HepG2 (cell line): ENCODE data around the gene PEMT.

Experiments used
- ATF3 ChIP-seq: sonication (generic); formaldehyde crosslinking; IDR thresholded peaks from 2 replicates; pipeline ENCODE4 v1.4.0; 2020; ENCODE audit warnings: missing genetic modification reagents
- CHD4 ChIP-seq: fragments of 200-600 bp; sonication (generic); IDR thresholded peaks from 2 replicates; pipeline ENCODE4 v1.7.0; 2017; ENCODE audit warnings: mild to moderate bottlenecking, low read length, borderline replicate concordance
- EP300 ChIP-seq, 3 experiments: sonication (generic) in 1 of 3; formaldehyde crosslinking in 1 of 3; IDR thresholded peaks; 2 replicates each; pipeline versions ENCODE4 v1.5.1 to v1.6.1; 2011 to 2020; ENCODE audit warnings: low read depth in 2 of 3, low read length in 2 of 3, borderline replicate concordance in 1 of 3, improper control_type of control experiment in 1 of 3, mild to moderate bottlenecking in 1 of 3, missing genetic modification reagents in 1 of 3, moderate library complexity in 1 of 3
- FOXJ3 ChIP-seq: sonication (generic); formaldehyde crosslinking; IDR thresholded peaks from 2 replicates; pipeline ENCODE4 v1.4.0; 2020; ENCODE audit warnings: missing genetic modification reagents, mild to moderate bottlenecking, borderline replicate concordance
- KAT2B ChIP-seq: fragments of 150-350 bp; IDR thresholded peaks from 2 replicates; pipeline ENCODE4 v1.6.1; 2014; ENCODE audit warnings: low read depth, low read length, borderline replicate concordance
- MAZ ChIP-seq, 2 experiments: sonication (generic) in 1 of 2; formaldehyde crosslinking in 1 of 2; IDR thresholded peaks; 2 replicates each; pipeline versions ENCODE4 v1.5.0 to v1.6.1; 2012 to 2020; ENCODE audit warnings: low read depth in 2 of 2, mild to moderate bottlenecking in 2 of 2, borderline replicate concordance in 1 of 2, improper control_type of control experiment in 1 of 2, low read length in 1 of 2, missing genetic modification reagents in 1 of 2, moderate library complexity in 1 of 2
- YEATS2 ChIP-seq: sonication (generic); formaldehyde crosslinking; IDR thresholded peaks from 2 replicates; pipeline ENCODE4 v1.4.0; 2020; ENCODE audit warnings: missing genetic modification reagents, borderline replicate concordance
- ZNF274 ChIP-seq: sonication (generic); formaldehyde crosslinking; IDR thresholded peaks from 2 replicates; pipeline ENCODE4 v1.5.1; 2020; ENCODE audit warnings: mild to moderate bottlenecking, missing genetic modification reagents
- ZNF382 ChIP-seq: sonication (generic); formaldehyde crosslinking; IDR thresholded peaks from 2 replicates; pipeline ENCODE4 v1.5.0; 2020; ENCODE audit warnings: missing genetic modification reagents, mild to moderate bottlenecking, borderline replicate concordance
- TF ChIP-seq, protein P1 (sequence below): sonication (generic); formaldehyde crosslinking; IDR thresholded peaks from 2 replicates; pipeline ENCODE4 v1.5.0; 2020; ENCODE audit warnings: mild to moderate bottlenecking, missing genetic modification reagents, moderate library complexity
- TF ChIP-seq, protein P2 (sequence below): sonication (generic); formaldehyde crosslinking; IDR thresholded peaks from 2 replicates; pipeline ENCODE4 v1.8.1; 2023; ENCODE audit warnings: mild to moderate bottlenecking, moderate library complexity, missing genetic modification reagents

DNA sequence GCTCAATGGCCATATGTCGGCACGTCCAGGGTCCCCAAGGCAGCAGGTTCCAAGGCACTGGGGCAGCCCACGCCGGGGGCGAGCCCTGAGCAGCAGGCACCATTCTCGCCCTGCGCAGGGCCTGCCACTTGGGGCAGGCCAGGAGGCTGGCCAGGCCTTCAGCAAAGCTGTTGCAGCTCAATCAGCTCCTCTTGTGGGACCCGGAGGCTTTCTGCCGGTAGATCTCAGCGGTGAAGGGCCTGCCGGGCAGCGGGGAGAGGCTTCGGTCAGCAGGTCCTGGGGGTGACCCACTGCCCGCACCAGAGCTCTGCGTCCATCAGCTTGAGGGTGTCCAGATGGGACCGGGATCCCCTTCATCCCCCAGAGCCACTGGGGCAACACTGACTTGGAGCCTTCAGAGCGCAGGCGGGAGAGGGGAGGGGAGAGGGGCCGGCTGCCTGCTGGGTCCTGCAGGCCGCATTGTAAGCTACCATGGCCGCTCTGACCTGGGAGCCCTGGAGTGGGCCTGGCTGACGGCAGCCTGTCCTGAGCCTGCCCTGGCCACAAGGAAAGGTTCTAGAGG, 85.8 kb downstream of the PEMT start:
- TF ChIP-seq FOXJ3 (CRISPR knock-in tag) = no peak
- TF ChIP-seq EP300 (IDR thresholded peaks at IDR 0.05; ENCODE audit: low read depth in 2 of 2, low read length in 2 of 2) = no peak
- no peak for TF ChIP-seq EP300 (CRISPR knock-in tag; IDR thresholded peaks at IDR 0.05; ENCODE audit: borderline replicate concordance)
- no peak for TF ChIP-seq MAZ (IDR thresholded peaks at IDR 0.05; ENCODE audit: borderline replicate concordance, low read depth, low read length)
- no peak for TF ChIP-seq MAZ (CRISPR knock-in tag; IDR thresholded peaks at IDR 0.05; ENCODE audit: low read depth)
- TF ChIP-seq ATF3 (CRISPR knock-in tag) = no peak
- TF ChIP-seq, protein P1, sequence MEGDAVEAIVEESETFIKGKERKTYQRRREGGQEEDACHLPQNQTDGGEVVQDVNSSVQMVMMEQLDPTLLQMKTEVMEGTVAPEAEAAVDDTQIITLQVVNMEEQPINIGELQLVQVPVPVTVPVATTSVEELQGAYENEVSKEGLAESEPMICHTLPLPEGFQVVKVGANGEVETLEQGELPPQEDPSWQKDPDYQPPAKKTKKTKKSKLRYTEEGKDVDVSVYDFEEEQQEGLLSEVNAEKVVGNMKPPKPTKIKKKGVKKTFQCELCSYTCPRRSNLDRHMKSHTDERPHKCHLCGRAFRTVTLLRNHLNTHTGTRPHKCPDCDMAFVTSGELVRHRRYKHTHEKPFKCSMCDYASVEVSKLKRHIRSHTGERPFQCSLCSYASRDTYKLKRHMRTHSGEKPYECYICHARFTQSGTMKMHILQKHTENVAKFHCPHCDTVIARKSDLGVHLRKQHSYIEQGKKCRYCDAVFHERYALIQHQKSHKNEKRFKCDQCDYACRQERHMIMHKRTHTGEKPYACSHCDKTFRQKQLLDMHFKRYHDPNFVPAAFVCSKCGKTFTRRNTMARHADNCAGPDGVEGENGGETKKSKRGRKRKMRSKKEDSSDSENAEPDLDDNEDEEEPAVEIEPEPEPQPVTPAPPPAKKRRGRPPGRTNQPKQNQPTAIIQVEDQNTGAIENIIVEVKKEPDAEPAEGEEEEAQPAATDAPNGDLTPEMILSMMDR = no peak
- TF ChIP-seq YEATS2 (CRISPR knock-in tag) = no peak
- TF ChIP-seq KAT2B = no peak
- no peak for TF ChIP-seq CHD4
- TF ChIP-seq ZNF382 = no peak
- TF ChIP-seq, protein P2, sequence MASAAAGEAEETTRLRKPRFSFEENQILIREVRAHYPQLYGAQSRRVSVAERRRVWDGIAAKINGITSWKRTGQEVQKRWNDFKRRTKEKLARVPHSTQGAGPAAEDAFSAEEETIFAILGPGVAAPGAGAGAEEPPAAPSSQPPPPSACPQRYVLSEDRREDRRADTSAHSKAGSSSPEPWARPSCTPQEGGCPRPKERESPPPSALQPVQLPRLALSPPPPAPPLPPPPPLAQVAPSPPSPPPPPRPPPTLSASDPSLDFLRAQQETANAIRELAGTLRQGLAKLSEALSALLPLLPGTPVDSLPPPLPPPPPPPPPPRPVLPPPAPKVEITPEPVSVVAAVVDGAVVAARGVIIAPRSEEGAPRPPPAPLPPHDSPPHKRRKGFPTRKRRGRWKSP (CRISPR knock-in tag) = no peak
- no peak for TF ChIP-seq ZNF274 (CRISPR knock-in tag)
